HG02763 (cell line): ENCODE results near the gene TRIM49.
"Not testable (repeated sequence)": the region's sequence is repeated elsewhere in the genome, so short reads cannot be mapped to it uniquely, and the experiment has no call there.

Experiments
- ATAC-seq: cut with Tn5 transposase; IDR thresholded peaks from one replicate; pipeline ENCODE4 v1.9.1; 2021; ENCODE audit warnings: mild to moderate bottlenecking, moderate library complexity; ENCODE audit not compliant: unreplicated experiment

TRIM49 gene

GRCh38 chr11:89808475-89808874, at the start of gene TRIM49:
Gene TRIM49 (minus strand): TSS chr11:89808575. CDS start chr11:89804469, 4,106 bp downstream.
- not testable (repeated sequence) for ATAC-seq

GRCh38 chr11:89826694-89827093, 18.3 kb upstream of the TRIM49 start:
- ATAC-seq, result not testable (repeated sequence)

- not testable (repeated sequence) for ATAC-seq
Measured at GRCh38 chr11:89820008-89820407, 11.6 kb upstream of the TRIM49 start.

- ATAC-seq, result not testable (repeated sequence)
Measured at GRCh38 chr11:89813535-89813934, 5.2 kb upstream of the TRIM49 start.

- ATAC-seq, result not testable (repeated sequence)
Measured at GRCh38 chr11:89787506-89788063, 20.8 kb downstream of the TRIM49 start.

GRCh38 chr11:89785726-89786125, 22.6 kb downstream of the TRIM49 start:
- not testable (repeated sequence) for ATAC-seq

- ATAC-seq, result not testable (repeated sequence)
Measured at GRCh38 chr11:89750822-89751221, 57.6 kb downstream of the TRIM49 start.
